MCF 10A (cell line): ENCODE data around the gene GSAP. TPM values are rescaled to one million over a fixed set of nuclear protein-coding genes. Genes with fewer than 3 reads are reported as not detected.
A peak's percentile ranks its signal among the peaks of the same experiment; 100 is the strongest.
"Not testable (repeated sequence)": the region's sequence is repeated elsewhere in the genome, so short reads cannot be mapped to it uniquely, and the experiment has no call there.

ENCODE experiments used
- BruUV-seq: library from RNA; stranded (reverse); fragments of 400-500 nt; replicated peaks from 2 replicates; lab custom pipeline; 2021; lab: Mats Ljungman, UMichigan
- CTCF ChIA-PET: fragments of 300-600 bp; sonication (Branson Sonifier 250); formaldehyde crosslinking; extraction: SDS; loops from one replicate; lab custom pipeline; 2021; ENCODE audit warnings: antibody characterized with exemption, inconsistent platforms; lab: Yijun Ruan, JAX
- POLR2A ChIA-PET: fragments of 300-600, 350-650 bp; sonication (Branson Sonifier 250); formaldehyde crosslinking; extraction: SDS; loops from one replicate; lab custom pipeline; 2020; ENCODE audit warnings: antibody characterized with exemption, inconsistent platforms; lab: Yijun Ruan, JAX
- DNase-seq: peaks from one replicate; pipeline ENCODE4 v3.0.0-alpha.2; 2018; ENCODE audit not compliant: unreplicated experiment
- H3K27ac Mint-ChIP-seq: one replicate; pipeline ENCODE4 v1.8.0; 2022; ENCODE audit warnings: mild to moderate bottlenecking, low read depth, mixed read lengths; ENCODE audit not compliant: unreplicated experiment
- H3K27me3 Mint-ChIP-seq: one replicate; pipeline ENCODE4 v1.8.0; 2022; ENCODE audit warnings: mixed read lengths; ENCODE audit not compliant: insufficient read depth, unreplicated experiment
- H3K36me3 Mint-ChIP-seq: one replicate; pipeline ENCODE4 v1.8.0; 2022; ENCODE audit warnings: mild to moderate bottlenecking, moderate library complexity, mixed read lengths; ENCODE audit not compliant: insufficient read depth, unreplicated experiment
- H3K4me1 Mint-ChIP-seq: one replicate; pipeline ENCODE4 v1.8.0; 2022; ENCODE audit warnings: mixed read lengths; ENCODE audit not compliant: insufficient read depth, unreplicated experiment
- H3K4me3 Mint-ChIP-seq: one replicate; pipeline ENCODE4 v1.8.0; 2022; ENCODE audit warnings: mild to moderate bottlenecking, moderate library complexity, mixed read lengths; ENCODE audit not compliant: unreplicated experiment
- H3K9me3 Mint-ChIP-seq: one replicate; pipeline ENCODE4 v1.8.0; 2022; ENCODE audit warnings: mixed read lengths; ENCODE audit not compliant: unreplicated experiment
- intact Hi-C: fragments of 100-400 bp; cut with micrococcal nuclease; formaldehyde crosslinking; loops from 2 replicates; pipeline ENCODE4 v1.14.1; 2022
- total RNA-seq: library from RNA; stranded (reverse); gene quantifications from 2 replicates; pipeline ENCODE4 v1.2.3, GENCODE V29; 2022
- TF ChIP-seq, protein P1 (sequence below): fragments of 200-600 bp; IDR thresholded peaks from one replicate; pipeline ENCODE4 v1.8.0; 2022; ENCODE audit warnings: antibody characterized with exemption, mild to moderate bottlenecking; ENCODE audit not compliant: unreplicated experiment

Gene GSAP
- total RNA-seq, 1 experiment from 2014 or later, result 13.7 TPM

- TF ChIP-seq, protein P1, sequence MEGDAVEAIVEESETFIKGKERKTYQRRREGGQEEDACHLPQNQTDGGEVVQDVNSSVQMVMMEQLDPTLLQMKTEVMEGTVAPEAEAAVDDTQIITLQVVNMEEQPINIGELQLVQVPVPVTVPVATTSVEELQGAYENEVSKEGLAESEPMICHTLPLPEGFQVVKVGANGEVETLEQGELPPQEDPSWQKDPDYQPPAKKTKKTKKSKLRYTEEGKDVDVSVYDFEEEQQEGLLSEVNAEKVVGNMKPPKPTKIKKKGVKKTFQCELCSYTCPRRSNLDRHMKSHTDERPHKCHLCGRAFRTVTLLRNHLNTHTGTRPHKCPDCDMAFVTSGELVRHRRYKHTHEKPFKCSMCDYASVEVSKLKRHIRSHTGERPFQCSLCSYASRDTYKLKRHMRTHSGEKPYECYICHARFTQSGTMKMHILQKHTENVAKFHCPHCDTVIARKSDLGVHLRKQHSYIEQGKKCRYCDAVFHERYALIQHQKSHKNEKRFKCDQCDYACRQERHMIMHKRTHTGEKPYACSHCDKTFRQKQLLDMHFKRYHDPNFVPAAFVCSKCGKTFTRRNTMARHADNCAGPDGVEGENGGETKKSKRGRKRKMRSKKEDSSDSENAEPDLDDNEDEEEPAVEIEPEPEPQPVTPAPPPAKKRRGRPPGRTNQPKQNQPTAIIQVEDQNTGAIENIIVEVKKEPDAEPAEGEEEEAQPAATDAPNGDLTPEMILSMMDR, result no peak
- H3K27me3 Mint-ChIP-seq, result no peaks in the 10 kb centered on the region
- peak; percentile 24 for DNase-seq
- H3K36me3 Mint-ChIP-seq, result no peaks in the 10 kb centered on the region
- no peaks in the 10 kb centered on the region for H3K9me3 Mint-ChIP-seq
- intact Hi-C loops, result no loop called here
- CTCF ChIA-PET, result interaction anchor here (0.9 to 1.4 kb wide), 3 partner anchors 14 to 1721 kb away, joined by 3 to 7 read pairs (median 3); no protein-coding TSS in a partner anchor
- peaks cover 14% of the 10 kb centered on the region for H3K4me1 Mint-ChIP-seq
- H3K27ac Mint-ChIP-seq, result no peak overlapping the region
- BruUV-seq, result no TSS peak
- no peak overlapping the region for H3K4me3 Mint-ChIP-seq
- POLR2A ChIA-PET, result interaction anchor here (0.6 to 2.0 kb wide), 4 partner anchors 21 to 906 kb away, joined by 3 to 5 read pairs (median 4); no protein-coding TSS in a partner anchor
These were observed 38.7 kb upstream of the GSAP start for GRCh38 chr7:77454802-77455201.

DNA sequence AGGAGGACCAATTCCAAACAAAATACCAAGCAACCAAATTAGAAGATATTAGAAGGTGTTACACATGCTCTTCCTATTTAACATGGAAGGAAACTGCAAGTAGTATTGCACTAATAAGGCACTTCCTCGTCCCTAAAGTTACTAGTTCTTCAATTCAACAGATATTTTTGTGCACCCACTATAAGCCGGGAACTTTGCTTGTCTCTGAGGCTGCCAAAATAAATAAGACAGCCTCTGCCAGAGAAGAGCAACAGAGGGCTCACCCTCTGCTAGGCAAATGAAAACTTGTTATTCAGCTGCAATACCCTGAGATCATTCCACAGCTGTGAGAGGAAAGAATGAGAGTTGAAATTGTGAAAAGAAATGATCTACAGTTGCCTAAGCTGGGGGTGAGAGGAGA lies 37.4 kb upstream of the GSAP start:
- no TSS peak for BruUV-seq
- POLR2A ChIA-PET, result interaction anchor here (1.0 to 1.9 kb wide), 2 partner anchors 20 to 22 kb away, joined by 3 to 4 read pairs; no protein-coding TSS in a partner anchor
- TF ChIP-seq, protein P1, result no peak

GRCh38 chr7:77451950-77452349 lies 35.8 kb upstream of the GSAP start:
- H3K9me3 Mint-ChIP-seq, intact Hi-C loops, POLR2A ChIA-PET, DNase-seq, H3K36me3 Mint-ChIP-seq, H3K4me3 Mint-ChIP-seq, H3K27me3 Mint-ChIP-seq, H3K27ac Mint-ChIP-seq, BruUV-seq: not testable (repeated sequence)
- CTCF ChIA-PET, result interaction anchor here (0.7 kb wide), 1 partner anchor 10 kb away, joined by 4 read pairs; no protein-coding TSS in a partner anchor
- H3K4me1 Mint-ChIP-seq, result peaks cover 14% of the 10 kb centered on the region

More for the DNA sequence above, 37.4 kb upstream of the GSAP start:
- no peak overlapping the region for H3K4me3 Mint-ChIP-seq
- peak overlapping the region; percentile 50 for H3K27ac Mint-ChIP-seq
- peak; percentile 64 for DNase-seq
- H3K36me3 Mint-ChIP-seq, result no peaks in the 10 kb centered on the region
- H3K27me3 Mint-ChIP-seq, result no peaks in the 10 kb centered on the region
- CTCF ChIA-PET, result interaction anchor here (0.6 to 1.3 kb wide), 2 partner anchors 18 to 70 kb away, joined by 5 read pairs; no protein-coding TSS in a partner anchor
- intact Hi-C loops, result no loop called here
- peaks cover 14% of the 10 kb centered on the region for H3K4me1 Mint-ChIP-seq
- H3K9me3 Mint-ChIP-seq, result no peaks in the 10 kb centered on the region

DNA sequence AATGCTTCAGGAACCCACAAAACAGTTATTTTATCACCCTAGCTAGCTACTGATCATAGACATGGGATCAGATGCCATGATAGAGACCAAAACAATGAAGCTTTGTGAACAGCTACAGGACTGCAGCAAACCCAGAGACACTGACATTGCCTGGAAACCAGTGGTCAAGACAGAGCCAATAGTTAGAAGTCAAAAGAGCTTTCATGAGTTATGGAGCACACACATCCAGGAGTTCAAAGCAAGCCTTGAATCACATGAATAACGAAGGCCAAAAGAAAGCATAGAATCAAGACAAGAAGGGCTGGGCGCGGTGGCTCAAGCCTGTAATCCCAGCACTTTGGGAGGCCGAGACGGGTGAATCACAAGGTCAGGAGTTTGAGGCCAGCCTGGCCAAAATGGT lies 34.5 kb upstream of the GSAP start:
- Mint-ChIP-seq H3K36me3 (no peaks in the 10 kb centered on the region), H3K4me3 (no peak overlapping the region), H3K4me1 (peaks cover 14% of the 10 kb centered on the region), H3K27ac (no peak overlapping the region), H3K9me3 (no peaks in the 10 kb centered on the region), H3K27me3 (no peaks in the 10 kb centered on the region)
- TF ChIP-seq, protein P1, result no peak
- ChIA-PET POLR2A (no interaction called here), CTCF (interaction anchor here (0.6 kb wide), 1 partner anchor 21 kb away, joined by 3 read pairs; no protein-coding TSS in a partner anchor)
- intact Hi-C loops, result no loop called here
- BruUV-seq, result no TSS peak
- no peak for DNase-seq
